H9 (cell line): ENCODE results near the gene FXYD6. TPM values are rescaled to one million over a fixed set of nuclear protein-coding genes. Genes with fewer than 3 reads are reported as not detected.

Experiments used
- DNase-seq: peaks from one replicate; pipeline ENCODE4 v3.0.0-alpha.2; 2017
- H2AFZ ChIP-seq: one replicate; pipeline ENCODE4 v1.6.1; 2013; ENCODE audit warnings: mild to moderate bottlenecking, low read length, control low read depth, moderate library complexity
- H2AK5ac ChIP-seq: 2 replicates; pipeline ENCODE4 v1.6.1; 2013; ENCODE audit warnings: low read length, control low read depth, mixed read lengths; ENCODE audit not compliant: insufficient read length
- H2BK120ac ChIP-seq: one replicate; pipeline ENCODE4 v1.6.1; 2013; ENCODE audit warnings: low read depth, mild to moderate bottlenecking, low read length, control low read depth, inconsistent platforms; ENCODE audit not compliant: poor library complexity, severe bottlenecking
- H2BK12ac ChIP-seq: 2 replicates; pipeline ENCODE4 v1.6.1; 2013; ENCODE audit warnings: low read length, control low read depth, mixed read lengths, low read depth; ENCODE audit not compliant: insufficient read length
- H2BK15ac ChIP-seq: 2 replicates; pipeline ENCODE4 v1.6.1; 2013; ENCODE audit warnings: low read depth, low read length, control low read depth
- H2BK20ac ChIP-seq: one replicate; pipeline ENCODE4 v1.6.1; 2013; ENCODE audit warnings: low read depth, mild to moderate bottlenecking, low read length, control low read depth, inconsistent platforms; ENCODE audit not compliant: poor library complexity, severe bottlenecking
- H2BK5ac ChIP-seq: 2 replicates; pipeline ENCODE4 v1.6.1; 2013; ENCODE audit warnings: low read length, control low read depth, mixed read lengths; ENCODE audit not compliant: insufficient read length
- H3K14ac ChIP-seq: 2 replicates; pipeline ENCODE4 v1.6.1; 2013; ENCODE audit warnings: low read length, control low read depth; ENCODE audit not compliant: insufficient read depth
- H3K18ac ChIP-seq: 2 replicates; pipeline ENCODE4 v1.6.1; 2013; ENCODE audit warnings: low read depth, mild to moderate bottlenecking, mixed read lengths, low read length, control low read depth; ENCODE audit not compliant: insufficient read length
- H3K23ac ChIP-seq: 2 replicates; pipeline ENCODE4 v1.6.1; 2013; ENCODE audit warnings: low read length, control low read depth, mixed read lengths, low read depth; ENCODE audit not compliant: insufficient read length
- H3K23me2 ChIP-seq: 2 replicates; pipeline ENCODE4 v1.6.1; 2013; ENCODE audit warnings: low read depth, mild to moderate bottlenecking, mixed read lengths, low read length, control low read depth; ENCODE audit not compliant: insufficient read length, poor library complexity, severe bottlenecking
- H3K27ac ChIP-seq: 2 replicates; pipeline ENCODE4 v1.5.1; 2013; ENCODE audit warnings: low read length, control low read depth, mixed read lengths, low read depth; ENCODE audit not compliant: insufficient read length
- H3K27me3 ChIP-seq: 2 replicates; pipeline ENCODE4 v1.6.1; 2013; ENCODE audit warnings: low read length, control low read depth, inconsistent platforms; ENCODE audit not compliant: insufficient read depth
- H3K4ac ChIP-seq: 2 replicates; pipeline ENCODE4 v1.6.1; 2013; ENCODE audit warnings: low read depth, mild to moderate bottlenecking, control low read depth, inconsistent platforms, low read length, moderate library complexity
- H3K4me1 ChIP-seq: 2 replicates; pipeline ENCODE4 v1.6.1; 2013; ENCODE audit warnings: low read length, control low read depth, inconsistent platforms; ENCODE audit not compliant: insufficient read depth
- H3K4me2 ChIP-seq: 2 replicates; pipeline ENCODE4 v1.6.1; 2013; ENCODE audit warnings: low read length, control low read depth, mixed read lengths; ENCODE audit not compliant: insufficient read length, insufficient read depth
- H3K56ac ChIP-seq: 2 replicates; pipeline ENCODE4 v1.6.1; 2013; ENCODE audit warnings: low read depth, mild to moderate bottlenecking, mixed read lengths, low read length, control low read depth; ENCODE audit not compliant: insufficient read length
- H3K79me1 ChIP-seq: 2 replicates; pipeline ENCODE4 v1.6.1; 2013; ENCODE audit warnings: low read depth, mild to moderate bottlenecking, moderate library complexity, low read length, control low read depth, inconsistent platforms; ENCODE audit not compliant: insufficient read depth, poor library complexity, severe bottlenecking
- H3K79me2 ChIP-seq: 2 replicates; pipeline ENCODE4 v1.6.1; 2013; ENCODE audit warnings: low read length, control low read depth, inconsistent platforms; ENCODE audit not compliant: insufficient read depth
- H3K9ac ChIP-seq: 2 replicates; pipeline ENCODE4 v1.6.1; 2013; ENCODE audit warnings: low read length, control low read depth, mixed read lengths; ENCODE audit not compliant: insufficient read length; ENCODE audit errors: extremely low read depth
- H3K9me3 ChIP-seq: one replicate; pipeline ENCODE4 v1.6.1; 2013; ENCODE audit warnings: low read depth, low read length, inconsistent platforms; ENCODE audit not compliant: control insufficient read depth
- H3T11ph ChIP-seq: one replicate; pipeline ENCODE4 v1.6.1; 2013; ENCODE audit warnings: mild to moderate bottlenecking, low read length, control low read depth, inconsistent platforms
- H4K20me1 ChIP-seq: one replicate; pipeline ENCODE4 v1.6.1; 2013; ENCODE audit not compliant: control insufficient read depth, insufficient read length, insufficient read depth
- H4K5ac ChIP-seq: 2 replicates; pipeline ENCODE4 v1.6.1; 2013; ENCODE audit warnings: low read depth, mild to moderate bottlenecking, mixed read lengths, low read length, control low read depth; ENCODE audit not compliant: insufficient read length
- H4K8ac ChIP-seq: replicated peaks from 2 replicates; pipeline ENCODE4 v1.6.1; 2013; ENCODE audit warnings: low read length, control low read depth, mixed read lengths, low read depth; ENCODE audit not compliant: insufficient read length
- H4K91ac ChIP-seq: 2 replicates; pipeline ENCODE4 v1.6.1; 2013; ENCODE audit warnings: low read depth, mild to moderate bottlenecking, moderate library complexity, mixed read lengths, low read length, control low read depth; ENCODE audit not compliant: insufficient read length
- H3K27ac Mint-ChIP-seq, 3 experiments: 2 replicates in 2 of 3; 3 replicates in 1 of 3; pipeline ENCODE4 v1.8.0; 2020 to 2021; ENCODE audit warnings: mixed read lengths in 3 of 3, mild to moderate bottlenecking in 1 of 3, moderate library complexity in 1 of 3
- H3K27me3 Mint-ChIP-seq: 2 replicates; pipeline ENCODE4 v1.8.0; 2021; ENCODE audit warnings: low read depth, mild to moderate bottlenecking, moderate library complexity, mixed read lengths
- H3K36me3 Mint-ChIP-seq, 3 experiments: 2 replicates in 2 of 3; 3 replicates in 1 of 3; pipeline ENCODE4 v1.8.0; 2020 to 2021; ENCODE audit warnings: low read depth in 3 of 3, mixed read lengths in 3 of 3; ENCODE audit not compliant: insufficient read depth in 1 of 3
- H3K4me1 Mint-ChIP-seq, 2 experiments: 2 replicates each; pipeline ENCODE4 v1.8.0; 2020; ENCODE audit warnings: mixed read lengths in 2 of 2
- H3K4me3 Mint-ChIP-seq, 2 experiments: 2 replicates in 1 of 2; 3 replicates in 1 of 2; pipeline ENCODE4 v1.8.0; 2020 to 2021; ENCODE audit warnings: mild to moderate bottlenecking in 2 of 2, mixed read lengths in 2 of 2, moderate library complexity in 1 of 2
- H3K9me3 Mint-ChIP-seq, 2 experiments: 2 replicates in 1 of 2; 3 replicates in 1 of 2; pipeline ENCODE4 v1.8.0; 2020; ENCODE audit warnings: mild to moderate bottlenecking in 2 of 2, mixed read lengths in 2 of 2, moderate library complexity in 1 of 2
- WGBS: extraction: QIAGEN DNeasy Blood & Tissue Kit; methylation state at CpG from one replicate; pipeline ENCODE4 v1.1.7; 2013; ENCODE audit warnings: missing lambda C conversion rate, low lambda C conversion rate, mixed read lengths; ENCODE audit not compliant: insufficient read length; ENCODE audit errors: extremely low coverage; 5-methylcytosine and 5-hydroxymethylcytosine counted together
- total RNA-seq: library from RNA; stranded (reverse); gene quantifications from 2 replicates; pipeline ENCODE4 v1.2.1, GENCODE V29; 2021
- TF ChIP-seq, protein P1 (sequence below): fragments of 200-600 bp; sonication (generic); conservative IDR thresholded peaks from 3 replicates; pipeline ENCODE4 v1.8.0; 2021; ENCODE audit warnings: antibody characterized with exemption, mild to moderate bottlenecking

The FXYD6 gene
- total RNA-seq, 1 experiment from 2014 or later = 18.3 TPM

DNA sequence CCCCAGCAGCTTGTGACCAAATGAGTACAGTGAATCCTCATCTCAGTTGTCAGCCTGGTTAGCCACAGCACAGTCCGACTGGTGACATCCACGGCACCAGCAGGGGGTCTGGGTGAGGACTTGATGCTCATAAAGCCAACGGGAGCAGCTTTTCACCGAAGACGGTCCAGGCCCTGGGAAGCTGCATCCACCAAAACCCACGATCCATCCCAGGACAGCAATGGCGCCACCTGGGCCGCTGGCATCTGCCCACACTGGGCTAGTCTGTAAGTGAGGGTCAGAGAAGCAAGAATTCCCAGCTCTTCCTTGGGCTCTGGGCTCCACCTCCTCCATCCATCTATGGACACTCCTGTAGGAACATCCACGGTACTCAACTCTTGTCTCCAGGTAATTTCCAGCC, 25.1 kb upstream of the FXYD6 start:
- Histone ChIP-seq H2BK120ac (no peak overlapping the region), H4K91ac (no peak overlapping the region), H3K4me2 (no peak overlapping the region), H3T11ph (no peak overlapping the region), H3K56ac (no peak overlapping the region), H3K9ac (no peak overlapping the region), H4K20me1 (no peaks in the 10 kb centered on the region), H2BK5ac (no peak overlapping the region), H3K4me1 (no peaks in the 10 kb centered on the region), H3K27me3 (no peaks in the 10 kb centered on the region), H3K27ac (no peak overlapping the region), H2BK12ac (no peak overlapping the region), H3K4ac (no peak overlapping the region), H2BK20ac (no peak overlapping the region), H2AK5ac (no peak overlapping the region), H4K8ac (no peak overlapping the region), H3K23me2 (no peaks in the 10 kb centered on the region), H3K23ac (no peak overlapping the region), H3K18ac (no peak overlapping the region), H3K79me1 (no peaks in the 10 kb centered on the region), H2AFZ (no peak overlapping the region), H4K5ac (no peak overlapping the region), H3K79me2 (no peaks in the 10 kb centered on the region), H3K9me3 (no peaks in the 10 kb centered on the region), H2BK15ac (no peak overlapping the region; the same call in 1 of the 2 replicates), H3K14ac (no peak overlapping the region)
- Mint-ChIP-seq H3K36me3 (no peaks in the 10 kb centered on the region), H3K27ac (no peak overlapping the region), H3K4me1 (no peaks in the 10 kb centered on the region), H3K4me3 (no peak overlapping the region), H3K27me3 (peaks cover 17% of the 10 kb centered on the region), H3K9me3 (no peaks in the 10 kb centered on the region)
- no peak for DNase-seq
- no CpG with 5 or more reads among the region's 9 CpGs for WGBS
- TF ChIP-seq, protein P1, sequence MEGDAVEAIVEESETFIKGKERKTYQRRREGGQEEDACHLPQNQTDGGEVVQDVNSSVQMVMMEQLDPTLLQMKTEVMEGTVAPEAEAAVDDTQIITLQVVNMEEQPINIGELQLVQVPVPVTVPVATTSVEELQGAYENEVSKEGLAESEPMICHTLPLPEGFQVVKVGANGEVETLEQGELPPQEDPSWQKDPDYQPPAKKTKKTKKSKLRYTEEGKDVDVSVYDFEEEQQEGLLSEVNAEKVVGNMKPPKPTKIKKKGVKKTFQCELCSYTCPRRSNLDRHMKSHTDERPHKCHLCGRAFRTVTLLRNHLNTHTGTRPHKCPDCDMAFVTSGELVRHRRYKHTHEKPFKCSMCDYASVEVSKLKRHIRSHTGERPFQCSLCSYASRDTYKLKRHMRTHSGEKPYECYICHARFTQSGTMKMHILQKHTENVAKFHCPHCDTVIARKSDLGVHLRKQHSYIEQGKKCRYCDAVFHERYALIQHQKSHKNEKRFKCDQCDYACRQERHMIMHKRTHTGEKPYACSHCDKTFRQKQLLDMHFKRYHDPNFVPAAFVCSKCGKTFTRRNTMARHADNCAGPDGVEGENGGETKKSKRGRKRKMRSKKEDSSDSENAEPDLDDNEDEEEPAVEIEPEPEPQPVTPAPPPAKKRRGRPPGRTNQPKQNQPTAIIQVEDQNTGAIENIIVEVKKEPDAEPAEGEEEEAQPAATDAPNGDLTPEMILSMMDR = no peak
